ENCODE data around the gene CRYZL1.

DNA sequence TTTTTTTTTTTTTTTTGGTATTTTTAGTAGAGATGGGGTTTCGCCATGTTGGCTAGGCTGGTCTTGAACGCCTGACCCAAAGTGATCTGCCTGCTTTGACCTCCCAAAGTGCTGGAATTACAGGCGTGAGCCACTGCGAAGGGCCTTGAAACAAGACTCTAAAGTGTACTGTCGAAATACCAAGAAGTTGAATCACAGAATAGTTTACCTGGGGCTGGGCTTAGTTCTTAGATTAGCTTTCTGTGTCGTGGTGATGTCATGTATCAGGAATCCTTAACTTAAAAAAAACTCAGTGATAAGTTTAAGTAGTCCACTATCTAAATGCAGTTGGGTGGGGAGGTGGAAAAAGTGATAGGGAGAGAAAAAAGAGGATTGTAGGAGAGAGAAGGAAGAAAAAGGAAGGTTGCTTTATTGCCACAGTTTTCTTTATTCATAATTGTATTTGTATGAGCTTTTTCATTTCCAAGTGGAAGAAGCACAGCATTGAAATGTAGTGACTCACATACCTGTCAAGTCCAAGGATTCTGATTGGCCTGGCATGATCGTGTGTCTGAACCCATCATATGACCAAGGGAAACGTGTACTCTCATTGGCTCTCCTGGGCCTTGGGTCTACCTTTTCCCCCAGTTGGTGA is 14.2 kb upstream of the CRYZL1 start:
- TF ChIP-seq CTCF (IDR thresholded peaks at IDR 0.05) (no peak), POLR2A (IDR thresholded peaks at IDR 0.05) (no peak)

Measured in testis (tissue), 2 donors.